Measurements from ENCODE around the gene DRAXIN. TPM values are rescaled to one million over a fixed set of nuclear protein-coding genes. Genes with fewer than 3 reads are reported as not detected.

DRAXIN gene
- total RNA-seq, 1 donor from 2014 or later, result 0.21 TPM

- no peak for DNase-seq (ENCODE audit: extremely low spot score, unreplicated experiment)
- H3K36me3 Mint-ChIP-seq (ENCODE audit: unreplicated experiment), result no peaks in the 10 kb centered on the region
- no peak for TF ChIP-seq CTCF (IDR thresholded peaks at IDR 0.05)
- no peak overlapping the region for H3K4me3 Mint-ChIP-seq (ENCODE audit: unreplicated experiment)
- no peaks in the 10 kb centered on the region for H3K9me3 Mint-ChIP-seq (ENCODE audit: unreplicated experiment)
- H3K4me1 Mint-ChIP-seq (ENCODE audit: unreplicated experiment), result no peaks in the 10 kb centered on the region
- H3K27me3 Mint-ChIP-seq (ENCODE audit: unreplicated experiment), result peaks cover 41% of the 10 kb centered on the region
- no peak overlapping the region for H3K27ac Mint-ChIP-seq (ENCODE audit: unreplicated experiment)
Measured at GRCh38 chr1:11700601-11701467, 9.3 kb downstream of the DRAXIN start.

- H3K27me3 Mint-ChIP-seq (ENCODE audit: unreplicated experiment), result peaks cover 43% of the 10 kb centered on the region
- no peaks in the 10 kb centered on the region for H3K9me3 Mint-ChIP-seq (ENCODE audit: unreplicated experiment)
- no peak for TF ChIP-seq CTCF (IDR thresholded peaks at IDR 0.05)
- H3K4me3 Mint-ChIP-seq (ENCODE audit: unreplicated experiment), result no peak overlapping the region
- H3K36me3 Mint-ChIP-seq (ENCODE audit: unreplicated experiment), result no peaks in the 10 kb centered on the region
- DNase-seq (ENCODE audit: extremely low spot score, unreplicated experiment), result no peak
- H3K27ac Mint-ChIP-seq (ENCODE audit: unreplicated experiment), result no peak overlapping the region
- H3K4me1 Mint-ChIP-seq (ENCODE audit: unreplicated experiment), result no peaks in the 10 kb centered on the region
Measured at GRCh38 chr1:11701551-11701961, 10.0 kb downstream of the DRAXIN start.

- H3K36me3 Mint-ChIP-seq (ENCODE audit: unreplicated experiment), result no peaks in the 10 kb centered on the region
- H3K4me3 Mint-ChIP-seq (ENCODE audit: unreplicated experiment), result no peak overlapping the region
- H3K27me3 Mint-ChIP-seq (ENCODE audit: unreplicated experiment), result peaks cover 44% of the 10 kb centered on the region
- no peak for TF ChIP-seq CTCF (IDR thresholded peaks at IDR 0.05)
- DNase-seq (ENCODE audit: extremely low spot score, unreplicated experiment), result no peak
- no peak overlapping the region for H3K27ac Mint-ChIP-seq (ENCODE audit: unreplicated experiment)
- no peaks in the 10 kb centered on the region for H3K4me1 Mint-ChIP-seq (ENCODE audit: unreplicated experiment)
- no peaks in the 10 kb centered on the region for H3K9me3 Mint-ChIP-seq (ENCODE audit: unreplicated experiment)
Measured at GRCh38 chr1:11701981-11702803, 10.7 kb downstream of the DRAXIN start.

- Mint-ChIP-seq H3K27ac (ENCODE audit: unreplicated experiment) (no peak overlapping the region), H3K36me3 (ENCODE audit: unreplicated experiment) (no peaks in the 10 kb centered on the region), H3K4me3 (ENCODE audit: unreplicated experiment) (no peak overlapping the region), H3K9me3 (ENCODE audit: unreplicated experiment) (no peaks in the 10 kb centered on the region), H3K4me1 (ENCODE audit: unreplicated experiment) (no peaks in the 10 kb centered on the region), H3K27me3 (ENCODE audit: unreplicated experiment) (peaks cover 40% of the 10 kb centered on the region)
- no peak for DNase-seq (ENCODE audit: extremely low spot score, unreplicated experiment)
- no peak for TF ChIP-seq CTCF (IDR thresholded peaks at IDR 0.05)
Measured at GRCh38 chr1:11703357-11704193, 12.1 kb downstream of the DRAXIN start.
